OCI-LY1 (cell line): Measurements from ENCODE around the gene HBG1.
"Not testable (repeated sequence)": the region's sequence is repeated elsewhere in the genome, so short reads cannot be mapped to it uniquely, and the experiment has no call there.

Experiments
- H2AFZ ChIP-seq: fragments of 200-600 bp; sonication (generic), shearing (Covaris generic); 2 replicates; pipeline ENCODE4 v1.6.0; 2014; ENCODE audit warnings: antibody characterized with exemption, mild to moderate bottlenecking, low read length
- H3F3A ChIP-seq: fragments of 200-600 bp; sonication (generic), shearing (Covaris generic); 2 replicates; pipeline ENCODE4 v1.6.0; 2014; ENCODE audit warnings: mild to moderate bottlenecking, antibody characterized with exemption, low read length, moderate library complexity; ENCODE audit not compliant: insufficient read depth
- H3K27ac ChIP-seq: fragments of 200-600 bp; sonication (generic); 2 replicates; pipeline ENCODE4 v1.5.1; 2014; ENCODE audit warnings: low read length, mixed run types, mild to moderate bottlenecking, low read depth; ENCODE audit not compliant: poor library complexity, severe bottlenecking
- H3K27me3 ChIP-seq: fragments of 200-600 bp; sonication (generic); 2 replicates; pipeline ENCODE4 v1.6.0; 2014; ENCODE audit warnings: antibody characterized with exemption, mild to moderate bottlenecking, low read length, moderate library complexity; ENCODE audit not compliant: insufficient read depth
- H3K36me3 ChIP-seq: fragments of 200-600 bp; sonication (generic); 2 replicates; pipeline ENCODE4 v1.6.1; 2014; ENCODE audit warnings: mild to moderate bottlenecking, antibody characterized with exemption, low read length, moderate library complexity, mixed read lengths; ENCODE audit not compliant: insufficient read depth
- H3K4me1 ChIP-seq: fragments of 200-600 bp; sonication (generic); 2 replicates; pipeline ENCODE4 v1.5.1; 2014; ENCODE audit warnings: mild to moderate bottlenecking, low read length, moderate library complexity; ENCODE audit not compliant: insufficient read depth, severe bottlenecking
- H3K4me2 ChIP-seq: fragments of 200-600 bp; sonication (generic), shearing (Covaris generic); 2 replicates; pipeline ENCODE4 v1.6.1; 2014; ENCODE audit warnings: low read length
- H3K4me3 ChIP-seq: fragments of 200-600 bp; sonication (generic); 2 replicates; pipeline ENCODE4 v1.5.1; 2014; ENCODE audit warnings: low read length, low read depth, mild to moderate bottlenecking, mixed read lengths; ENCODE audit not compliant: poor library complexity, severe bottlenecking
- H3K79me2 ChIP-seq: fragments of 200-600 bp; shearing (Covaris generic); 2 replicates; pipeline ENCODE4 v1.6.1; 2016; ENCODE audit warnings: mixed run types, low read length, mixed read lengths; ENCODE audit not compliant: insufficient read depth
- H3K9ac ChIP-seq: fragments of 200-600 bp; sonication (generic), shearing (Covaris generic); 2 replicates; pipeline ENCODE4 v1.6.1; 2014; ENCODE audit warnings: mild to moderate bottlenecking, low read length, mixed read lengths
- H3K9me2 ChIP-seq: fragments of 200-600 bp; sonication (generic), shearing (Covaris generic); 2 replicates; pipeline ENCODE4 v1.6.1; 2014; ENCODE audit warnings: low read depth, mild to moderate bottlenecking, low read length, mixed read lengths
- H3K9me3 ChIP-seq: fragments of 200-600 bp; shearing (Covaris generic); 2 replicates; pipeline ENCODE4 v1.6.1; 2014; ENCODE audit warnings: low read length, mixed read lengths
- H4K20me1 ChIP-seq: fragments of 200-600 bp; sonication (generic), shearing (Covaris generic); 2 replicates; pipeline ENCODE4 v1.6.0; 2016; ENCODE audit warnings: mild to moderate bottlenecking, low read length; ENCODE audit not compliant: insufficient read depth
- CTCF ChIP-seq: fragments of 200-600 bp; sonication (generic), shearing (Covaris generic); IDR thresholded peaks from 2 replicates; pipeline ENCODE4 v1.5.1; 2017; ENCODE audit warnings: mild to moderate bottlenecking, antibody characterized with exemption, low read length, moderate library complexity, mixed read lengths
- EZH2 ChIP-seq: fragments of 200-600 bp; sonication (generic), shearing (Covaris generic); IDR thresholded peaks from 2 replicates; pipeline ENCODE4 v1.8.0; 2017; ENCODE audit warnings: borderline replicate concordance, mixed run types, mild to moderate bottlenecking, antibody characterized with exemption, low read length, moderate library complexity, mixed read lengths

Gene HBG1

GRCh38 chr11:5249807-5250396 lies at the start of gene HBG1:
TSS of gene HBG1 (minus strand) at chr11:5249857. CDS start at chr11:5249804, 53 bp downstream.
- H3K27ac ChIP-seq, H3K9me2 ChIP-seq, H2AFZ ChIP-seq, H4K20me1 ChIP-seq, H3K9ac ChIP-seq, H3K79me2 ChIP-seq, H3K27me3 ChIP-seq, H3K4me2 ChIP-seq, H3F3A ChIP-seq, H3K9me3 ChIP-seq, H3K4me1 ChIP-seq, H3K36me3 ChIP-seq, H3K4me3 ChIP-seq: not testable (repeated sequence)

- H3K27ac ChIP-seq, result no peak overlapping the region
- H3K9me3 ChIP-seq, result no peaks in the 10 kb centered on the region
- H3K27me3 ChIP-seq, result no peaks in the 10 kb centered on the region
- H3K9me2 ChIP-seq, result no peaks in the 10 kb centered on the region
- no peak overlapping the region for H2AFZ ChIP-seq
- no peaks in the 10 kb centered on the region for H3K79me2 ChIP-seq
- no peaks in the 10 kb centered on the region for H4K20me1 ChIP-seq
- H3K4me2 ChIP-seq, result no peak overlapping the region
- TF ChIP-seq EZH2, result no peak
- no peak for TF ChIP-seq CTCF
- no peak overlapping the region for H3K9ac ChIP-seq
- H3K4me1 ChIP-seq, result no peaks in the 10 kb centered on the region
- H3K36me3 ChIP-seq, result no peaks in the 10 kb centered on the region
- H3F3A ChIP-seq, result no peaks in the 10 kb centered on the region
- H3K4me3 ChIP-seq, result no peak overlapping the region
Observed at GRCh38 chr11:5298451-5298850, 48.8 kb upstream of the HBG1 start.

- H3K9ac ChIP-seq, result no peak overlapping the region
Observed at GRCh38 chr11:5297721-5298323, 48.2 kb upstream of the HBG1 start.

GRCh38 chr11:5294342-5294995 lies 44.8 kb upstream of the HBG1 start:
- not testable (repeated sequence) for H3K9ac ChIP-seq, H3K27ac ChIP-seq, H3K4me3 ChIP-seq

More at GRCh38 chr11:5297721-5298323, 48.2 kb upstream of the HBG1 start:
- Histone ChIP-seq H3K27ac (no peak overlapping the region), H2AFZ (no peak overlapping the region), H4K20me1 (no peaks in the 10 kb centered on the region), H3K9me2 (no peaks in the 10 kb centered on the region), H3K4me3 (no peak overlapping the region), H3K4me2 (no peak overlapping the region), H3K4me1 (no peaks in the 10 kb centered on the region), H3K36me3 (no peaks in the 10 kb centered on the region), H3K9me3 (no peaks in the 10 kb centered on the region), H3F3A (no peaks in the 10 kb centered on the region), H3K27me3 (no peaks in the 10 kb centered on the region), H3K79me2 (no peaks in the 10 kb centered on the region)
- TF ChIP-seq EZH2, result no peak
- TF ChIP-seq CTCF, result no peak

More at GRCh38 chr11:5294342-5294995, 44.8 kb upstream of the HBG1 start:
- H3K9me2 ChIP-seq, H3F3A ChIP-seq, H3K79me2 ChIP-seq, H3K4me2 ChIP-seq, H3K36me3 ChIP-seq, H3K4me1 ChIP-seq, H4K20me1 ChIP-seq, H3K27me3 ChIP-seq, H2AFZ ChIP-seq, H3K9me3 ChIP-seq: not testable (repeated sequence)
